K562 (cell line): ENCODE measurements around the gene CKS2. TPM values are rescaled to one million over a fixed set of nuclear protein-coding genes. Genes with fewer than 3 reads are reported as not detected.
"Not testable (repeated sequence)": the region's sequence is repeated elsewhere in the genome, so short reads cannot be mapped to it uniquely, and the experiment has no call there.

Experiments
- ATAC-seq: fragments of 200-7000 bp; cut with Tn5 transposase; 3 replicates; pipeline ENCODE4 v1.9.1; 2020; ENCODE audit warnings: moderate library complexity
- BruUV-seq: library from RNA; stranded (reverse); fragments of 400-500 nt; replicated peaks from 2 replicates; lab custom pipeline; 2021; lab: Mats Ljungman, UMichigan
- CTCF ChIA-PET: fragments of 300-600 bp; formaldehyde crosslinking; extraction: SDS; loops from one replicate; lab custom pipeline; 2021; ENCODE audit warnings: low intra/inter-chr PET ratio; lab: Yijun Ruan, JAX
- POLR2A ChIA-PET: fragments of 300-600, 350-650 bp; sonication (Branson Sonifier 250); formaldehyde crosslinking; extraction: SDS; loops from one replicate; lab custom pipeline; 2021; ENCODE audit warnings: antibody characterized with exemption, inconsistent platforms; lab: Yijun Ruan, JAX
- DNase-seq, 4 experiments: peaks; one replicate each; pipeline versions ENCODE4 v3.0.0 to v3.0.0-alpha.2; 2011 to 2018; ENCODE audit warnings: low spot score in 3 of 4, mixed read lengths in 3 of 4; ENCODE audit errors: extremely low read depth in 1 of 4
- FAIRE-seq: peaks from 2 replicates; lab custom pipeline; 2011; peaks lifted over from hg19 to GRCh38; lab: Jason Lieb, UNC
- H2AFZ ChIP-seq: 2 replicates; pipeline ENCODE4 v1.6.0; 2011; ENCODE audit warnings: low read depth, low read length, control low read depth, inconsistent platforms
- H3K27ac ChIP-seq: fragments of 200-600 bp; 3 replicates; pipeline ENCODE4 v1.8.0; 2011; ENCODE audit warnings: low read depth, mild to moderate bottlenecking, control low read depth, inconsistent platforms, low read length, moderate library complexity, mixed read lengths; ENCODE audit errors: extremely low read depth
- H3K27me3 ChIP-seq, 2 experiments: fragments of 300-600 bp in 1 of 2; 2 replicates in 1 of 2; 3 replicates in 1 of 2; pipeline versions ENCODE4 v1.6.0 to v1.8.0; 2011; ENCODE audit warnings: inconsistent platforms in 2 of 2, low read length in 2 of 2, mild to moderate bottlenecking in 1 of 2, mixed read lengths in 1 of 2, moderate library complexity in 1 of 2; ENCODE audit not compliant: control insufficient read depth in 2 of 2, insufficient read depth in 2 of 2
- H3K36me3 ChIP-seq: fragments of 300-600 bp; 3 replicates; pipeline ENCODE4 v1.8.0; 2011; ENCODE audit warnings: mild to moderate bottlenecking, low read length, inconsistent platforms; ENCODE audit not compliant: control insufficient read depth, insufficient read depth
- H3K4me1 ChIP-seq, 2 experiments: fragments of 200-600 bp in 1 of 2; replicated peaks in 1 of 2; 2 replicates in 1 of 2; 3 replicates in 1 of 2; pipeline versions ENCODE4 v1.5.1 to v1.8.0; 2011; ENCODE audit warnings: inconsistent platforms in 2 of 2, low read length in 2 of 2, mild to moderate bottlenecking in 1 of 2, mixed read lengths in 1 of 2, moderate library complexity in 1 of 2; ENCODE audit not compliant: control insufficient read depth in 2 of 2, insufficient read depth in 2 of 2
- H3K4me2 ChIP-seq: 2 replicates; pipeline ENCODE4 v1.6.1; 2011; ENCODE audit warnings: low read length, control low read depth, inconsistent platforms, mixed read lengths; ENCODE audit not compliant: insufficient read depth
- H3K4me3 ChIP-seq: fragments of 200-600 bp; sonication (generic), shearing (Covaris generic); 2 replicates; pipeline ENCODE4 v1.5.1; 2016; ENCODE audit warnings: control low read depth, inconsistent platforms
- H3K79me2 ChIP-seq: fragments of 200-600 bp; 3 replicates; pipeline ENCODE4 v1.8.0; 2011; ENCODE audit warnings: low read length, inconsistent platforms; ENCODE audit not compliant: control insufficient read depth, insufficient read depth
- H3K9ac ChIP-seq, 2 experiments: 2 replicates each; pipeline versions ENCODE4 v1.6.0 to v1.6.1; 2011; ENCODE audit warnings: low read depth in 2 of 2, low read length in 2 of 2, control low read depth in 1 of 2, inconsistent platforms in 1 of 2, mild to moderate bottlenecking in 1 of 2, mixed read lengths in 1 of 2; ENCODE audit not compliant: insufficient read depth in 1 of 2
- H3K9me1 ChIP-seq: one replicate; pipeline ENCODE4 v1.6.0; 2011; ENCODE audit warnings: inconsistent platforms, mild to moderate bottlenecking, low read length, moderate library complexity; ENCODE audit not compliant: control insufficient read depth, insufficient read depth
- H3K9me3 ChIP-seq: replicated peaks from 2 replicates; pipeline ENCODE4 v1.5.1; 2011; ENCODE audit warnings: low read depth, low read length, inconsistent platforms; ENCODE audit not compliant: control insufficient read depth, insufficient read depth
- H4K20me1 ChIP-seq: replicated peaks from 2 replicates; pipeline ENCODE4 v1.6.1; 2011; ENCODE audit warnings: low read length, inconsistent platforms, mixed read lengths; ENCODE audit not compliant: control insufficient read depth, insufficient read depth
- TAF1 ChIP-seq: IDR thresholded peaks from 2 replicates; pipeline ENCODE4 v1.6.1; 2011; ENCODE audit warnings: mild to moderate bottlenecking, low read length, moderate library complexity; ENCODE audit not compliant: insufficient read depth, control insufficient read depth, severe bottlenecking; ENCODE audit errors: extremely low read depth
- TSHZ1 ChIP-seq: fragments of 250-450 bp; sonication (Bioruptor Pico); IDR thresholded peaks from 2 replicates; pipeline ENCODE4 v1.4.0; 2020; ENCODE audit warnings: mild to moderate bottlenecking, moderate library complexity
- WGBS: fragments of 100-300 bp; shearing (Covaris generic); methylation state at CpG from one replicate; pipeline ENCODE4 v1.1.6; 2016; ENCODE audit warnings: low coverage, mixed read lengths; ENCODE audit not compliant: insufficient coverage; ENCODE audit errors: missing lambda C conversion rate; 5-methylcytosine and 5-hydroxymethylcytosine counted together
- in situ Hi-C: fragments of 300-500 bp; cut with MboI; formaldehyde crosslinking; loops from 4 replicates; pipeline ENCODE4 v1.15.0; 2018; ENCODE audit warnings: inconsistent platforms, mixed read lengths
- intact Hi-C: fragments of 100-400 bp; cut with micrococcal nuclease; formaldehyde crosslinking; loops from 2 replicates; pipeline ENCODE4 v1.14.2; 2022
- polyA plus RNA-seq, 8 experiments: library from polyadenylated mRNA; depleted of rRNA in 4 of 8; stranded (reverse) in 5 of 8; unstranded in 3 of 8; fragments of >200 nt; fragmentation: Nextera tagmentation in 2 of 8; fragmentation: Illumina TruSeq in 1 of 8; extraction: Ambion mirVana in 2 of 8; extraction: Trizol in 1 of 8; gene quantifications; 2 replicates each; pipeline versions ENCODE4 v1.2.1 to v1.2.3, GENCODE V29; 2011 to 2014; ENCODE audit warnings: inconsistent platforms in 1 of 8, missing spikeins in 1 of 8
- total RNA-seq, 7 experiments: library from RNA; depleted of rRNA in 6 of 7; stranded (reverse); fragments of >200 nt in 6 of 7; fragmentation: Illumina TruSeq in 2 of 7; extraction: Trizol in 2 of 7; gene quantifications; 2 replicates each; pipeline versions ENCODE4 v1.2.1 to v1.2.3, GENCODE V29; 2011 to 2021; ENCODE audit warnings: low replicate concordance in 1 of 7

The CKS2 gene
- total and polyA plus RNA-seq, 9 of the 15 experiments (the other 6 are each of a cell fraction or from before 2014, with no cell fraction given): 123 to 941 (median 321) TPM

GRCh38 chr9:89342948-89343347, 32.0 kb downstream of the CKS2 start (continued):
- TF ChIP-seq TSHZ1 (CRISPR knock-in tag) (no peak), TAF1 (no peak)
- TF ChIP-seq, all 486 proteins: peak for 0

DNA sequence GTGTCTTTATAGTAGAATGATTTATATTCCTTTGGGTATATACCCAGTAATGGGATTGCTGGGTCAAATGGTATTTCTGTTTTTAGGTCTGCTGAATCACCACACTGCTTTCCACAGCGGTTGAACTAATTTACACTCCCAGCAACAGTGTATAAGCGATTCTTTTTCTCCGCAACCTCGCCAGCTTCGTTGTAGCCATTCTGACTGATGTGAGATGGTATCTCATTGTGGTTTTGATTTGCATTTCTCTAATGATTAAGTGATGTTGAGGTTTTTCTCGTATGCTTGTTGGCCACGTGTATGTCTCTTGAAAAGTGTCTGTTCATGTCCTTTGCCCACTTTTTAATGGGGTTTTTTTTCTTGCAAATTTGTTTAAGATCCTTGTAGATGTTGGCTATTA, 32.8 kb downstream of the CKS2 start:
- H3K9me1 ChIP-seq, H3K9ac ChIP-seq, intact Hi-C loops, in situ Hi-C loops, CTCF ChIA-PET, POLR2A ChIA-PET, DNase-seq, FAIRE-seq, BruUV-seq, H3K4me2 ChIP-seq, H3K9me3 ChIP-seq, H3K4me3 ChIP-seq, H3K79me2 ChIP-seq, H3K27ac ChIP-seq, H2AFZ ChIP-seq, H4K20me1 ChIP-seq, H3K27me3 ChIP-seq, ATAC-seq, H3K4me1 ChIP-seq: not testable (repeated sequence)
- peaks cover 81% of the 10 kb centered on the region for H3K36me3 ChIP-seq
- 82% methylated on average over 7 of the region's 7 CpGs for WGBS
